Kidney (tissue), 14 donors: Measurements from ENCODE around the gene DSCAML1. TPM values are rescaled to one million over a fixed set of nuclear protein-coding genes. Genes with fewer than 3 reads are reported as not detected.
"Not testable (repeated sequence)": the region's sequence is repeated elsewhere in the genome, so short reads cannot be mapped to it uniquely, and the experiment has no call there.

Experiments
- DNase-seq, 5 donors: peaks; one replicate each; pipeline ENCODE4 v3.0.0-alpha.2; 2013 to 2020
- FAIRE-seq: peaks from 2 replicates; lab custom pipeline; 2012; peaks lifted over from hg19 to GRCh38; lab: Jason Lieb, UNC
- H3K27ac ChIP-seq, 2 donors: one replicate each; pipeline ENCODE4 v1.7.0; 2013; ENCODE audit warnings: low read depth in 2 of 2, low read length in 2 of 2, inconsistent platforms in 1 of 2
- H3K27me3 ChIP-seq: one replicate; pipeline ENCODE4 v1.7.1; 2013; ENCODE audit warnings: low read length, inconsistent platforms; ENCODE audit not compliant: control insufficient read depth, insufficient read depth
- H3K36me3 ChIP-seq, 3 donors: one replicate each; pipeline versions ENCODE4 v1.7.0 to v1.7.1; 2013; ENCODE audit warnings: low read length in 3 of 3, control low read depth in 1 of 3, inconsistent platforms in 1 of 3; ENCODE audit not compliant: insufficient read depth in 3 of 3, control insufficient read depth in 2 of 3
- H3K4me1 ChIP-seq, 3 donors: one replicate each; pipeline versions ENCODE4 v1.7.0 to v1.7.1; 2013; ENCODE audit warnings: low read length in 3 of 3, inconsistent platforms in 1 of 3, low read depth in 1 of 3; ENCODE audit not compliant: control insufficient read depth in 2 of 3, insufficient read depth in 2 of 3
- H3K4me3 ChIP-seq, 3 donors: one replicate each; pipeline versions ENCODE4 v1.7.0 to v1.8.1; 2013; ENCODE audit warnings: low read length in 3 of 3, control low read depth in 1 of 3, inconsistent platforms in 1 of 3
- H3K9ac ChIP-seq, 3 donors: one replicate each; pipeline versions ENCODE4 v1.7.0 to v1.7.1; 2013; ENCODE audit warnings: low read length in 3 of 3, control low read depth in 1 of 3, inconsistent platforms in 1 of 3
- H3K9me3 ChIP-seq, 3 donors: one replicate each; pipeline versions ENCODE4 v1.7.0 to v1.7.1; 2013; ENCODE audit warnings: low read length in 3 of 3, control low read depth in 1 of 3, inconsistent platforms in 1 of 3; ENCODE audit not compliant: control insufficient read depth in 2 of 3, insufficient read depth in 1 of 3
- CTCF ChIP-seq: IDR thresholded peaks from 3 replicates; pipeline ENCODE4 v1.5.1; 2012; ENCODE audit warnings: mild to moderate bottlenecking, moderate library complexity, borderline replicate concordance; ENCODE audit not compliant: insufficient read depth; ENCODE audit errors: extremely low read depth
- intact Hi-C: fragments of 100-400 bp; cut with DNase I; formaldehyde crosslinking; loops from one replicate; pipeline ENCODE4 v1.11.1; 2022
- polyA plus RNA-seq: library from polyadenylated mRNA; stranded (reverse); fragments of 350-450 nt; fragmentation: Illumina TruSeq; extraction: RNeasy Lipid Tissue Mini Kit (QIAGEN cat#74804); gene quantifications from one replicate; pipeline ENCODE4 v1.2.3, GENCODE V29; 2014; ENCODE audit warnings: low read depth, low replicate concordance; ENCODE audit not compliant: insufficient read depth
- total RNA-seq: library from RNA; stranded (reverse); fragmentation: NEBNext Ultra II Directional; extraction: Animal tissue kit (Norgen Biotek cat#: 25700); gene quantifications from one replicate; pipeline ENCODE4 v1.2.1, GENCODE V29; 2021
- donor health status: control.
- donor health status: control.
- donor health status: control.
- donor health status: control.
- donor health status: control.
- donor health status: DM: yes; HTN: yes; CAD: no.
- donor health status: Normal renal cell carcinoma (clear cell type).

DSCAML1 gene
- total and polyA plus RNA-seq, 2 donors from 2014 or later, result 0.95 to 17.3 TPM

GRCh38 chr11:117408356-117408755 lies 388.7 kb downstream of the DSCAML1 start:
- TF ChIP-seq CTCF, result no peak
- no peaks in the 10 kb centered on the region for H3K4me1 ChIP-seq
- no peaks in the 10 kb centered on the region for H3K27me3 ChIP-seq
- H3K36me3 ChIP-seq, result peaks cover 2 to 8% (median 5%) of the 10 kb centered on the region in 3 donors
- DNase-seq (no peak), FAIRE-seq (no peak)
- peaks cover 0 to 3% (median 0%) of the 10 kb centered on the region in 3 donors for H3K9me3 ChIP-seq
- H3K27ac ChIP-seq, result no peak overlapping the region
- H3K9ac ChIP-seq, result no peak overlapping the region
- intact Hi-C loops, result no loop called here
- H3K4me3 ChIP-seq, result no peak overlapping the region

GRCh38 chr11:117407016-117407415 lies 390.0 kb downstream of the DSCAML1 start:
- Histone ChIP-seq H3K4me1 (no peaks in the 10 kb centered on the region), H3K4me3 (no peak overlapping the region), H3K27ac (no peak overlapping the region), H3K36me3 (peaks cover 2 to 8% (median 5%) of the 10 kb centered on the region in 3 donors), H3K27me3 (no peaks in the 10 kb centered on the region), H3K9me3 (peaks cover 0 to 3% (median 0%) of the 10 kb centered on the region in 3 donors), H3K9ac (no peak overlapping the region)
- FAIRE-seq (no peak), DNase-seq (no peak)
- intact Hi-C loops, result no loop called here
- TF ChIP-seq CTCF, result no peak

GRCh38 chr11:117405898-117406297 lies 391.1 kb downstream of the DSCAML1 start:
- H3K9me3 ChIP-seq, H3K27me3 ChIP-seq, H3K4me3 ChIP-seq, DNase-seq, H3K27ac ChIP-seq, H3K36me3 ChIP-seq, H3K4me1 ChIP-seq, intact Hi-C loops, H3K9ac ChIP-seq, FAIRE-seq: not testable (repeated sequence)

GRCh38 chr11:117399100-117399840 lies 397.7 kb downstream of the DSCAML1 start:
- DNase-seq, H3K4me3 ChIP-seq, H3K4me1 ChIP-seq, H3K9me3 ChIP-seq, H3K27me3 ChIP-seq, H3K27ac ChIP-seq, H3K9ac ChIP-seq, intact Hi-C loops, FAIRE-seq: not testable (repeated sequence)
- H3K36me3 ChIP-seq, result peaks cover 0 to 12% (median 10%) of the 10 kb centered on the region in 3 donors

GRCh38 chr11:117398618-117399017 lies 398.4 kb downstream of the DSCAML1 start:
- intact Hi-C loops, H3K4me1 ChIP-seq, H3K9me3 ChIP-seq, H3K9ac ChIP-seq, H3K27me3 ChIP-seq, FAIRE-seq, H3K4me3 ChIP-seq, DNase-seq, H3K27ac ChIP-seq: not testable (repeated sequence)
- H3K36me3 ChIP-seq, result peaks cover 0 to 17% (median 13%) of the 10 kb centered on the region in 3 donors
